Measurements from ENCODE around the gene ARMC10.
"Not testable (repeated sequence)": the region's sequence is repeated elsewhere in the genome, so short reads cannot be mapped to it uniquely, and the experiment has no call there.

ARMC10 gene

GRCh38 chr7:103134836-103135554 is 60.1 kb downstream of the ARMC10 start:
- no peak overlapping the region for H3K4me3 ChIP-seq (ENCODE audit: low read depth, low read length)
- TF ChIP-seq CTCF (IDR thresholded peaks at IDR 0.05; ENCODE audit: low read depth, low read length, missing control alignments), result no peak
- DNase-seq (ENCODE audit: low read depth), result no peak

- DNase-seq (ENCODE audit: low read depth), result no peak
- H3K4me3 ChIP-seq (ENCODE audit: low read depth, low read length), result no peak overlapping the region
- TF ChIP-seq CTCF (IDR thresholded peaks at IDR 0.05; ENCODE audit: low read depth, low read length, missing control alignments), result no peak
These were observed 65.1 kb downstream of the ARMC10 start for GRCh38 chr7:103140061-103140460.

GRCh38 chr7:103140685-103141084 is 65.7 kb downstream of the ARMC10 start:
- no peak for TF ChIP-seq CTCF (IDR thresholded peaks at IDR 0.05; ENCODE audit: low read depth, low read length, missing control alignments)
- DNase-seq (ENCODE audit: low read depth), result no peak
- H3K4me3 ChIP-seq (ENCODE audit: low read depth, low read length), result no peak overlapping the region

- no peak overlapping the region for H3K4me3 ChIP-seq (ENCODE audit: low read depth, low read length)
- DNase-seq (ENCODE audit: low read depth), result no peak
- no peak for TF ChIP-seq CTCF (IDR thresholded peaks at IDR 0.05; ENCODE audit: low read depth, low read length, missing control alignments)
These were observed 66.9 kb downstream of the ARMC10 start for GRCh38 chr7:103141753-103142404.

GRCh38 chr7:103142494-103142893 is 67.6 kb downstream of the ARMC10 start:
- no peak overlapping the region for H3K4me3 ChIP-seq (ENCODE audit: low read depth, low read length)
- DNase-seq (ENCODE audit: low read depth), result no peak
- no peak for TF ChIP-seq CTCF (IDR thresholded peaks at IDR 0.05; ENCODE audit: low read depth, low read length, missing control alignments)

- no peak overlapping the region for H3K4me3 ChIP-seq (ENCODE audit: low read depth, low read length)
- no peak for TF ChIP-seq CTCF (IDR thresholded peaks at IDR 0.05; ENCODE audit: low read depth, low read length, missing control alignments)
- no peak for DNase-seq (ENCODE audit: low read depth)
These were observed 68.9 kb downstream of the ARMC10 start for GRCh38 chr7:103143868-103144267.

- not testable (repeated sequence) for H3K4me3 ChIP-seq (ENCODE audit: low read depth, low read length); DNase-seq (ENCODE audit: low read depth)
These were observed 69.8 kb downstream of the ARMC10 start for GRCh38 chr7:103144754-103145153.
